ENCODE results near the gene RUNX2. TPM values are rescaled to one million over a fixed set of nuclear protein-coding genes. Genes with fewer than 3 reads are reported as not detected.

Gene RUNX2
- total RNA-seq, 4 donors from 2014 or later: 0.26 to 6.2 (median 2.1) TPM

GRCh38 chr6:45488269-45488668 lies 160.1 kb downstream of the RUNX2 start:
- no peaks in the 10 kb centered on the region for H3K27me3 ChIP-seq
- no peaks in the 10 kb centered on the region for H3K9me3 ChIP-seq
- DNase-seq: no peak
- TF ChIP-seq, protein P1, sequence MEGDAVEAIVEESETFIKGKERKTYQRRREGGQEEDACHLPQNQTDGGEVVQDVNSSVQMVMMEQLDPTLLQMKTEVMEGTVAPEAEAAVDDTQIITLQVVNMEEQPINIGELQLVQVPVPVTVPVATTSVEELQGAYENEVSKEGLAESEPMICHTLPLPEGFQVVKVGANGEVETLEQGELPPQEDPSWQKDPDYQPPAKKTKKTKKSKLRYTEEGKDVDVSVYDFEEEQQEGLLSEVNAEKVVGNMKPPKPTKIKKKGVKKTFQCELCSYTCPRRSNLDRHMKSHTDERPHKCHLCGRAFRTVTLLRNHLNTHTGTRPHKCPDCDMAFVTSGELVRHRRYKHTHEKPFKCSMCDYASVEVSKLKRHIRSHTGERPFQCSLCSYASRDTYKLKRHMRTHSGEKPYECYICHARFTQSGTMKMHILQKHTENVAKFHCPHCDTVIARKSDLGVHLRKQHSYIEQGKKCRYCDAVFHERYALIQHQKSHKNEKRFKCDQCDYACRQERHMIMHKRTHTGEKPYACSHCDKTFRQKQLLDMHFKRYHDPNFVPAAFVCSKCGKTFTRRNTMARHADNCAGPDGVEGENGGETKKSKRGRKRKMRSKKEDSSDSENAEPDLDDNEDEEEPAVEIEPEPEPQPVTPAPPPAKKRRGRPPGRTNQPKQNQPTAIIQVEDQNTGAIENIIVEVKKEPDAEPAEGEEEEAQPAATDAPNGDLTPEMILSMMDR (IDR thresholded peaks at IDR 0.05): no peak
- TF ChIP-seq POLR2A (IDR thresholded peaks at IDR 0.05): no peak
- H3K4me3 ChIP-seq: no peak overlapping the region
- no peaks in the 10 kb centered on the region for H3K36me3 ChIP-seq
- no peaks in the 10 kb centered on the region for H3K4me1 ChIP-seq
- H3K27ac ChIP-seq: no peak overlapping the region
- intact Hi-C loops (cut with DNase I; ENCODE audit: low total_unique reads): no loop called here

DNA sequence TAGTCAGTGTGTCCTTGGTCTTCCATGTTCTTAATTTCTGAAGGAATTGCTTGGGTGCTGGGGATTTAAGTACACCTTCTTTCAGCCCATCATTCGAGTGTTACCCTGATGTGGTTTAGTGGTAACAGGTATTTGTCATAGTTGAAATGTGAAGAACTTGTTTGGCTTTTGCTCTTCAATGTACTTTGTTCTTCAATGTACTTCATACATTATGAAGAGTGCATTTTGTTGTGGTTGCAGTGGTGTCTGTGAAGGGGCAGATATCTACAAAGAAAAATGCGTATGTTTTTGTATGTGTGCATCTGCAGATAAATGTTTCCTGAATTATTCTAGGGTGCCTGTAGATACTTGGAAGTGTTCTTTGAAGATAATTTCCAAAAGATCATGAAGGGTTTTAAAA lies 160.8 kb downstream of the RUNX2 start:
- no peak overlapping the region for H3K4me3 ChIP-seq
- H3K4me1 ChIP-seq: no peaks in the 10 kb centered on the region
- intact Hi-C loops (cut with DNase I; ENCODE audit: low total_unique reads): no loop called here
- DNase-seq: no peak
- H3K27me3 ChIP-seq: no peaks in the 10 kb centered on the region
- no peak for TF ChIP-seq POLR2A (IDR thresholded peaks at IDR 0.05)
- TF ChIP-seq, protein P1 (IDR thresholded peaks at IDR 0.05): no peak
- H3K27ac ChIP-seq: no peak overlapping the region
- no peaks in the 10 kb centered on the region for H3K9me3 ChIP-seq
- no peaks in the 10 kb centered on the region for H3K36me3 ChIP-seq

- Histone ChIP-seq H3K27ac (no peak overlapping the region), H3K9me3 (no peaks in the 10 kb centered on the region), H3K4me3 (no peak overlapping the region), H3K4me1 (no peaks in the 10 kb centered on the region), H3K27me3 (no peaks in the 10 kb centered on the region), H3K36me3 (no peaks in the 10 kb centered on the region)
- intact Hi-C loops (cut with DNase I; ENCODE audit: low total_unique reads): no loop called here
- no peak for DNase-seq
- TF ChIP-seq, protein P1 (IDR thresholded peaks at IDR 0.05): no peak
- no peak for TF ChIP-seq POLR2A (IDR thresholded peaks at IDR 0.05)
These were observed 163.1 kb downstream of the RUNX2 start for GRCh38 chr6:45491048-45491735.

DNA sequence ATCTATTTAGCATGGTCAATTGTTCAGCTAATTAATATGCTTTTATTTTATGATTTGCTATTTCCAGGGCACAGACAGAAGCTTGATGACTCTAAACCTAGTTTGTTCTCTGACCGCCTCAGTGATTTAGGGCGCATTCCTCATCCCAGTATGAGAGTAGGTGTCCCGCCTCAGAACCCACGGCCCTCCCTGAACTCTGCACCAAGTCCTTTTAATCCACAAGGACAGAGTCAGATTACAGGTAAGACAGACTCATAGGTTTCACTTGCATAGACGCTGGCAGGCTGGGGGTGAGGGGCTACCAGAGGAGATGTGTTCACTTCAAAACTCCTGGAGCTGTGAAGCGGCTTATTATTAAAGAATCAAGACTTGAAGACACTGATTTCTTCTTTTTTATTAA lies 163.7 kb downstream of the RUNX2 start:
- Histone ChIP-seq H3K27me3 (no peaks in the 10 kb centered on the region), H3K4me1 (no peaks in the 10 kb centered on the region), H3K9me3 (no peaks in the 10 kb centered on the region), H3K27ac (no peak overlapping the region), H3K4me3 (no peak overlapping the region), H3K36me3 (no peaks in the 10 kb centered on the region)
- DNase-seq: no peak
- TF ChIP-seq, protein P1 (IDR thresholded peaks at IDR 0.05): no peak
- no peak for TF ChIP-seq POLR2A (IDR thresholded peaks at IDR 0.05)
- intact Hi-C loops (cut with DNase I; ENCODE audit: low total_unique reads): no loop called here

- Histone ChIP-seq H3K4me3 (no peak overlapping the region), H3K9me3 (no peaks in the 10 kb centered on the region), H3K4me1 (no peaks in the 10 kb centered on the region), H3K27ac (no peak overlapping the region), H3K36me3 (no peaks in the 10 kb centered on the region), H3K27me3 (no peaks in the 10 kb centered on the region)
- TF ChIP-seq POLR2A (IDR thresholded peaks at IDR 0.05): no peak
- TF ChIP-seq, protein P1 (IDR thresholded peaks at IDR 0.05): no peak
- no peak for DNase-seq
- intact Hi-C loops (cut with DNase I; ENCODE audit: low total_unique reads): no loop called here
These were observed 165.6 kb downstream of the RUNX2 start for GRCh38 chr6:45493761-45494160.

All from uterus (tissue), 4 donors.